Mesendoderm (in vitro differentiated cells): ENCODE measurements around the gene C12orf43.

Experiments
- DNase-seq: peaks from one replicate; pipeline ENCODE4 v3.0.0; 2013
- H2AK5ac ChIP-seq: 2 replicates; pipeline ENCODE4 v1.6.1; 2013; ENCODE audit warnings: low read length, inconsistent platforms
- H2BK120ac ChIP-seq: 2 replicates; pipeline ENCODE4 v1.6.1; 2013; ENCODE audit warnings: low read depth, mild to moderate bottlenecking, low read length, moderate library complexity, mixed read lengths
- H2BK15ac ChIP-seq: replicated peaks from 2 replicates; pipeline ENCODE4 v1.6.1; 2013; ENCODE audit warnings: low read depth, mild to moderate bottlenecking, moderate library complexity
- H2BK5ac ChIP-seq: 2 replicates; pipeline ENCODE4 v1.6.1; 2013; ENCODE audit warnings: low read length, inconsistent platforms
- H3K18ac ChIP-seq: 2 replicates; pipeline ENCODE4 v1.6.1; 2013; ENCODE audit warnings: mild to moderate bottlenecking, low read length, mixed read lengths
- H3K23ac ChIP-seq: one replicate; pipeline ENCODE4 v1.6.1; 2013; ENCODE audit warnings: low read length
- H3K27ac ChIP-seq: 2 replicates; pipeline ENCODE4 v1.5.1; 2013; ENCODE audit warnings: low read depth, mild to moderate bottlenecking, inconsistent platforms, low read length, moderate library complexity
- H3K27me3 ChIP-seq: 2 replicates; pipeline ENCODE4 v1.6.1; 2013; ENCODE audit warnings: low read length, control low read depth, mild to moderate bottlenecking, inconsistent platforms; ENCODE audit not compliant: insufficient read depth, poor library complexity
- H3K36me3 ChIP-seq: 2 replicates; pipeline ENCODE4 v1.6.1; 2013; ENCODE audit warnings: low read length, inconsistent platforms; ENCODE audit not compliant: control insufficient read depth, insufficient read depth
- H3K4ac ChIP-seq: one replicate; pipeline ENCODE4 v1.6.1; 2013; ENCODE audit warnings: low read depth, mild to moderate bottlenecking, low read length, moderate library complexity
- H3K4me1 ChIP-seq: 2 replicates; pipeline ENCODE4 v1.6.1; 2013; ENCODE audit warnings: low read depth, low read length, inconsistent platforms; ENCODE audit not compliant: control insufficient read depth
- H3K4me2 ChIP-seq: 2 replicates; pipeline ENCODE4 v1.6.1; 2013; ENCODE audit warnings: low read length
- H3K4me3 ChIP-seq: 2 replicates; pipeline ENCODE4 v1.5.1; 2013; ENCODE audit warnings: mild to moderate bottlenecking, low read length
- H3K56ac ChIP-seq: one replicate; pipeline ENCODE4 v1.6.1; 2013; ENCODE audit warnings: low read length
- H3K79me1 ChIP-seq: 2 replicates; pipeline ENCODE4 v1.6.1; 2013; ENCODE audit warnings: low read length, inconsistent platforms
- H3K79me2 ChIP-seq: 2 replicates; pipeline ENCODE4 v1.6.1; 2013; ENCODE audit warnings: mild to moderate bottlenecking, low read length; ENCODE audit not compliant: control insufficient read depth, insufficient read depth
- H3K9ac ChIP-seq: 2 replicates; pipeline ENCODE4 v1.6.1; 2013; ENCODE audit warnings: low read length, inconsistent platforms
- H4K5ac ChIP-seq: one replicate; pipeline ENCODE4 v1.6.1; 2013; ENCODE audit warnings: low read length
- H4K8ac ChIP-seq: one replicate; pipeline ENCODE4 v1.6.1; 2013; ENCODE audit warnings: low read depth, mild to moderate bottlenecking, control low read depth, low read length, moderate library complexity
- WGBS: extraction: QIAGEN DNeasy Blood & Tissue Kit; methylation state at CpG from one replicate; pipeline ENCODE4 v1.1.7; 2013; ENCODE audit warnings: low lambda C conversion rate, missing lambda C conversion rate; ENCODE audit not compliant: insufficient coverage; ENCODE audit errors: extremely low coverage; 5-methylcytosine and 5-hydroxymethylcytosine counted together

Gene C12orf43

DNA sequence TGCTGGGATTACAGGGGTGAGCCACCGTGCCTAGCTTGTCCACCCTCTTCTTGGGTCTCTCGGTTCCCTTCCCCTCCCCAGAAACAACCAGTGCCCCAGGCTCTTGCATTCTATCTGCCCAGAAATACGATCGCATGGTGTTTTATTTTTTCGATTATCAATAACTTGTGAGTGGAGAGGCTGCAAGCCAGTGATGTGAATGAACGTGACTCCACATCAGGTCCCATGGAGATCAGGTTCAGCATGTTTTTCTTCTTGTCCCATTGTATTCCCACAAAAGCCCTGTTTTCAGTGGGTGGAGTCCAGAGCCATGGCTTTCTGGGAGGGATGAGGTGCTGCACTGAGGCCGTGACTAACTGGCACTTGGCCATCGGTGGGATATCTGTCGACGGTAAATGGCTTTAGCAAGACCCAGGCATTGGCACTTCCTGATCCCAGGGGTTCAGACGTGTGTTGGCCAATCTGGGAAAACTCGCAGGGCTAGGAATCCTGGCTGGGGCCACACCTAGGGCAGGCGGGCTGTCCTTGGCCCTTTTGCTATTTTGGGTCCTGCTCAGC lies 50.7 kb downstream of the C12orf43 start:
- Histone ChIP-seq H3K9ac (no peak overlapping the region), H2BK15ac (no peak overlapping the region), H3K56ac (no peak overlapping the region), H3K4me2 (no peak overlapping the region), H4K8ac (no peak overlapping the region), H2BK120ac (no peak overlapping the region), H3K18ac (no peak overlapping the region), H3K4me3 (no peak overlapping the region), H3K23ac (no peak overlapping the region), H3K79me2 (no peaks in the 10 kb centered on the region), H4K5ac (no peak overlapping the region), H3K27ac (no peak overlapping the region), H3K4me1 (no peaks in the 10 kb centered on the region), H3K27me3 (no peaks in the 10 kb centered on the region), H3K79me1 (no peaks in the 10 kb centered on the region), H3K36me3 (no peaks in the 10 kb centered on the region), H2BK5ac (no peak overlapping the region), H2AK5ac (no peak overlapping the region), H3K4ac (no peak overlapping the region)
- DNase-seq, result no peak
- WGBS, result no CpG with 5 or more reads among the region's 13 CpGs

DNA sequence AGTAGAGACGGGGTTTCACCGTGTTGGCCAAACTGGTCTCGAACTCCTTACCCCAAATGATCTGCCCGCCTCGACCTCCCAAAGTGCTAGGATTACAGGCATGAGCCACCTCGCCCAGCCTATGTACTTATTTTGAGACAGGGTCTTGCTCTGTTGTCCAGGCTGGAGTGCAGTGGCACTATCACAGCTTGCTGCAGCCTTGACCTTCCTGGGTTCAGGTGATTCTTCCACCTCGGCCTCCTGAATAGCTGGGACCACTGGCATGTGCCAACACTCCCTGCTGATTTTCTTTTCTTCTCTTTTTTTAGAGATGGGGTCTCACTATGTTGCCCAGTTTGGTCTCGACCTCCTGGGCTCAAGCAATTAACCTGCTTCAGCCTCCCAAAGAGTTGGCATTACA lies 52.0 kb downstream of the C12orf43 start:
- WGBS, result no CpG with 5 or more reads among the region's 8 CpGs
- H4K8ac ChIP-seq, result no peak overlapping the region

DNA sequence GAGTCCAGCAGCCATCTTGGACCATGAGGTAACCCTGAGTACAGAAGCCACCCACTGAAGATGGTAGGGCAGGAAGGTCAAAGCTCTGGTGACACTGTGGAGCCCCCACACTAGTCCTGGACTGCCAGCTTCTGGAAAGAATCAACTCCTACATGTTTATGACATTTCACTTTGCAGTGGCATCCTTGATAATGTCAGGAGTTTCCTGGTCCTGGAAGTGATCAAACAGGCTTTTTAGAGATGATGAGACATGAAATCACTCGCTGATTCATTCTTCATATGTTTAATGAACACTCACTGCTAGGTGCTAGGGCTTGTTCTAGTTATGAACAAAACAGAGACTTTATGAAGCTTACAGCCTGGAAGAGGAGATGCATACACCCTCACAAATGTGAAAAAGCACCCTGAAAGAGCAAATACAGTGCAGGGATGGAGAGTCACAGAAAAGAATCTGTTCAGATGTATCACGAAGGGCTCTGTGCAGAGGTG lies 53.7 kb downstream of the C12orf43 start:
- H2AK5ac ChIP-seq, result no peak overlapping the region
- no peaks in the 10 kb centered on the region for H3K79me2 ChIP-seq
- no peak for DNase-seq
- no peaks in the 10 kb centered on the region for H3K27me3 ChIP-seq
- no CpG with 5 or more reads among the region's 2 CpGs for WGBS
- no peak overlapping the region for H3K27ac ChIP-seq
- H3K4me1 ChIP-seq, result no peaks in the 10 kb centered on the region
- no peak overlapping the region for H3K18ac ChIP-seq
- H2BK15ac ChIP-seq, result no peak overlapping the region
- no peak overlapping the region for H2BK5ac ChIP-seq
- H3K4ac ChIP-seq, result no peak overlapping the region
- H3K4me2 ChIP-seq, result no peak overlapping the region
- H3K56ac ChIP-seq, result no peak overlapping the region
- H3K79me1 ChIP-seq, result no peaks in the 10 kb centered on the region
- no peak overlapping the region for H3K9ac ChIP-seq
- no peaks in the 10 kb centered on the region for H3K36me3 ChIP-seq
- H3K23ac ChIP-seq, result no peak overlapping the region
- H3K4me3 ChIP-seq, result no peak overlapping the region
- H4K8ac ChIP-seq, result no peak overlapping the region
- H2BK120ac ChIP-seq, result no peak overlapping the region
- H4K5ac ChIP-seq, result no peak overlapping the region

More for the DNA sequence above, 52.0 kb downstream of the C12orf43 start:
- no peaks in the 10 kb centered on the region for H3K79me2 ChIP-seq
- H2AK5ac ChIP-seq, result no peak overlapping the region
- H3K4me1 ChIP-seq, result no peaks in the 10 kb centered on the region
- no peaks in the 10 kb centered on the region for H3K79me1 ChIP-seq
- H3K18ac ChIP-seq, result no peak overlapping the region
- no peak overlapping the region for H2BK5ac ChIP-seq
- H3K9ac ChIP-seq, result no peak overlapping the region
- no peak overlapping the region for H2BK15ac ChIP-seq
- H3K23ac ChIP-seq, result no peak overlapping the region
- no peaks in the 10 kb centered on the region for H3K27me3 ChIP-seq
- no peak overlapping the region for H2BK120ac ChIP-seq
- no peak overlapping the region for H4K5ac ChIP-seq
- no peak for DNase-seq
- H3K4me2 ChIP-seq, result no peak overlapping the region
- H3K36me3 ChIP-seq, result no peaks in the 10 kb centered on the region
- H3K4me3 ChIP-seq, result no peak overlapping the region
- no peak overlapping the region for H3K56ac ChIP-seq
- H3K27ac ChIP-seq, result no peak overlapping the region
- no peak overlapping the region for H3K4ac ChIP-seq

DNA sequence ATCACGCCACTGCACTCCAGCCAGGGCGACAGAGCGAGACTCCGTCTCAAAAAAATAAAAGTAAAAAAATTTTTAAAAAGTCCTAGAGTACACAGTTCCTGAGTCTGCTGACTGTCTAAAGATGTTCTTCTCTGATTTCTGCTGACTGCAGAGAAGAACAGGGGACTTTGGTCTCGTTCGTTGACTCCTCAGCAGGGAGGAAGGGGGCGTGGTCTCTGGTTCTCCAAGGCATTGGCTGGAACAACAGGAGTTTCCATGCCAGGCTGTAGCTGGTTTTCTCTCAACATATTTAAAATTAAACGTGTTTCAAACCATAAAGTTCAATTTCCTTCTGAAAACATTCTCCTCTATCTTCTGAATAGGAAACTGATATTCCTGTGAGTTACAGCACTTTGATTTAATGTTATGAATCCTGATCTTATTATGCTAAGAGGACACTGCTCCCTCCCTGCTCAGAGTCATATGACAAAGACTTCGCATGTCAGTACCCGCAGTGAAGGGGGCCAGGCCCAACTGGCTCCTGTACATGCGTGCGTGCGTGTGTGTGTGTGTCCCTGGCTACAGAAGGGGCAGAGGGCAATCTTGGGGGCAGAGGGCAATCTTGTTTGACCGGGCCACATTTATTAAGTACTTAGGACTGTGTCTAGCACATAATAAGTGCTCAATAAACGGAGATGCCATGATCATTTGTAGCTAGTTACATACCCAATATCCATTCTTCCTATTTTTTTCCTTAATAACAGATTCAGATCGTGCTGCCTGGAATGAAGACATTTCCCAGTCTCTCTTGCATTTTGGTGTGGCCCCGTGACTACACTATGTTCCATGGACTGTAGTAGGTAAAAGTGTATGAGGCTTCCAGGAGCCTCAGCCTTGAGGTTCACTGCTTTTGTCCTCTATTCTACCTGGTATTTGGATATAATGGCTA lies 54.4 kb downstream of the C12orf43 start:
- Histone ChIP-seq H2AK5ac (no peak overlapping the region), H3K36me3 (no peaks in the 10 kb centered on the region), H3K4me1 (no peaks in the 10 kb centered on the region), H3K79me1 (no peaks in the 10 kb centered on the region), H2BK120ac (no peak overlapping the region), H4K8ac (no peak overlapping the region), H3K27me3 (no peaks in the 10 kb centered on the region), H2BK5ac (no peak overlapping the region), H3K79me2 (no peaks in the 10 kb centered on the region), H3K4me2 (no peak overlapping the region), H3K18ac (no peak overlapping the region), H3K4ac (no peak overlapping the region), H3K9ac (no peak overlapping the region), H3K56ac (no peak overlapping the region), H3K4me3 (no peak overlapping the region), H3K23ac (no peak overlapping the region), H3K27ac (no peak overlapping the region), H4K5ac (no peak overlapping the region), H2BK15ac (no peak overlapping the region)
- no CpG with 5 or more reads among the region's 17 CpGs for WGBS
- no peak for DNase-seq

DNA sequence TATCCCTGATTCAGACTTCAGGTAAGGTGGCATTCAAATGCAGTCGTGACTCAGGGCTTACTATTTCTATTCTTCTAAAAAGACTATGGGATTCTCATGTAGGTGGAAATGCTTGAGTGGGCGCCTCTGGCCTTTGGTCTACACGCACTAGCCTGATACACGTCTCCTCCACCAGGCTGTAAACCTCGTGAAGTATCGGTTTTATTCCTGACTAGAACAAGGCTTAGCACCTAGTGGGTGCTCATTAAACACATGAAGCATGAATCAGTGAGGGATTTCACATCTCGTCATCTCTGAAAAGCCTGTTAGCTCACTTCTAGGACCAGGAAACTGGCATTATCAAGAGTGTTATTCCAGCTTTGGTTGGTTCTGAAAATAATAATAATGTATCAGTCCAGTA lies 55.6 kb downstream of the C12orf43 start:
- no peak overlapping the region for H3K4me3 ChIP-seq
- H3K27ac ChIP-seq, result no peak overlapping the region
- WGBS, result no CpG with 5 or more reads among the region's 7 CpGs
- no peaks in the 10 kb centered on the region for H3K79me2 ChIP-seq
- no peak overlapping the region for H3K9ac ChIP-seq
- no peaks in the 10 kb centered on the region for H3K27me3 ChIP-seq
- H3K4ac ChIP-seq, result no peak overlapping the region
- no peak overlapping the region for H2AK5ac ChIP-seq
- H3K56ac ChIP-seq, result no peak overlapping the region
- no peaks in the 10 kb centered on the region for H3K79me1 ChIP-seq
- H4K8ac ChIP-seq, result no peak overlapping the region
- H2BK120ac ChIP-seq, result no peak overlapping the region
- H2BK15ac ChIP-seq, result no peak overlapping the region
- no peak overlapping the region for H4K5ac ChIP-seq
- no peaks in the 10 kb centered on the region for H3K4me1 ChIP-seq
- H3K4me2 ChIP-seq, result no peak overlapping the region
- H2BK5ac ChIP-seq, result no peak overlapping the region
- DNase-seq, result no peak
- H3K36me3 ChIP-seq, result no peaks in the 10 kb centered on the region
- H3K18ac ChIP-seq, result no peak overlapping the region
- H3K23ac ChIP-seq, result no peak overlapping the region
